MM.1S (cell line): Measurements from ENCODE around the gene TMEFF2.

Source experiments
- DNase-seq: peaks from one replicate; pipeline ENCODE4 v3.0.0-alpha.2; 2015
- H2AFZ ChIP-seq: fragments of 300-600 bp; sonication (generic); 2 replicates; pipeline ENCODE4 v1.6.0; 2016; ENCODE audit warnings: antibody characterized with exemption, low read length
- H3F3A ChIP-seq: fragments of 300-600 bp; sonication (generic); 2 replicates; pipeline ENCODE4 v1.6.1; 2016; ENCODE audit warnings: mild to moderate bottlenecking, antibody characterized with exemption, low read length, moderate library complexity, mixed read lengths; ENCODE audit not compliant: insufficient read depth
- H3K27ac ChIP-seq: fragments of 300-600 bp; sonication (generic); 2 replicates; pipeline ENCODE4 v1.5.1; 2016; ENCODE audit warnings: mild to moderate bottlenecking, low read length
- H3K27me3 ChIP-seq: fragments of 300-600 bp; sonication (generic); replicated peaks from 2 replicates; pipeline ENCODE4 v1.6.0; 2016; ENCODE audit warnings: low read length; ENCODE audit not compliant: insufficient read depth
- H3K36me3 ChIP-seq: fragments of 300-600 bp; sonication (generic); replicated peaks from 2 replicates; pipeline ENCODE4 v1.6.1; 2016; ENCODE audit warnings: mild to moderate bottlenecking, low read length, mixed read lengths; ENCODE audit not compliant: insufficient read depth
- H3K4me1 ChIP-seq: fragments of 300-600 bp; sonication (generic); 2 replicates; pipeline ENCODE4 v1.6.1; 2016; ENCODE audit warnings: low read length, mixed read lengths
- H3K4me2 ChIP-seq: fragments of 300-600 bp; sonication (generic); 2 replicates; pipeline ENCODE4 v1.6.0; 2016; ENCODE audit warnings: low read depth, low read length
- H3K4me3 ChIP-seq: fragments of 300-600 bp; sonication (generic); 2 replicates; pipeline ENCODE4 v1.5.1; 2016; ENCODE audit warnings: low read length, mixed read lengths
- H3K79me2 ChIP-seq: fragments of 300-600 bp; sonication (generic); 2 replicates; pipeline ENCODE4 v1.6.1; 2016; ENCODE audit warnings: mixed run types, low read length, mixed read lengths
- H3K9ac ChIP-seq: fragments of 300-600 bp; sonication (generic); 2 replicates; pipeline ENCODE4 v1.6.1; 2016; ENCODE audit warnings: low read length, mixed read lengths
- H3K9me2 ChIP-seq: fragments of 300-600 bp; sonication (generic); replicated peaks from 2 replicates; pipeline ENCODE4 v1.6.1; 2016; ENCODE audit warnings: mild to moderate bottlenecking, low read length, mixed read lengths; ENCODE audit not compliant: insufficient read depth
- H3K9me3 ChIP-seq: fragments of 300-600 bp; sonication (generic); replicated peaks from 2 replicates; pipeline ENCODE4 v1.6.1; 2016; ENCODE audit warnings: mild to moderate bottlenecking, low read length, mixed read lengths; ENCODE audit not compliant: insufficient read depth
- H4K20me1 ChIP-seq: fragments of 300-600 bp; sonication (generic); 2 replicates; pipeline ENCODE4 v1.6.1; 2016; ENCODE audit warnings: mild to moderate bottlenecking, low read length, moderate library complexity, mixed read lengths; ENCODE audit not compliant: insufficient read depth
- CTCF ChIP-seq: fragments of 300-600 bp; sonication (generic); IDR thresholded peaks from 2 replicates; pipeline ENCODE4 v1.5.1; 2016; ENCODE audit warnings: antibody characterized with exemption, low read length, mixed read lengths
- EZH2 ChIP-seq: fragments of 300-600 bp; sonication (generic); optimal IDR thresholded peaks from 2 replicates; pipeline ENCODE3; 2017; ENCODE audit warnings: low read depth, mild to moderate bottlenecking, antibody characterized with exemption, low read length, mixed read lengths
- EZH2phosphoT487 ChIP-seq: fragments of 300-600 bp; sonication (generic); IDR thresholded peaks from 2 replicates; pipeline ENCODE4 v1.6.1; 2018; ENCODE audit warnings: antibody characterized with exemption, low read length

The TMEFF2 gene

GRCh38 chr2:191957996-191958860, 236.5 kb downstream of the TMEFF2 start:
- no peaks in the 10 kb centered on the region for H3K79me2 ChIP-seq
- no peaks in the 10 kb centered on the region for H3K4me1 ChIP-seq
- no peak overlapping the region for H3K4me2 ChIP-seq
- TF ChIP-seq EZH2, result no peak
- no peak for TF ChIP-seq EZH2phosphoT487
- no peak for TF ChIP-seq CTCF
- no peaks in the 10 kb centered on the region for H3F3A ChIP-seq
- no peak overlapping the region for H3K4me3 ChIP-seq
- no peaks in the 10 kb centered on the region for H3K36me3 ChIP-seq
- no peak overlapping the region for H3K27ac ChIP-seq
- no peaks in the 10 kb centered on the region for H3K9me3 ChIP-seq
- H2AFZ ChIP-seq, result no peak overlapping the region
- DNase-seq, result no peak
- H4K20me1 ChIP-seq, result no peaks in the 10 kb centered on the region
- no peaks in the 10 kb centered on the region for H3K9me2 ChIP-seq
- no peak overlapping the region for H3K9ac ChIP-seq
- H3K27me3 ChIP-seq, result no peaks in the 10 kb centered on the region

- Histone ChIP-seq H3K9me3 (no peaks in the 10 kb centered on the region), H3F3A (no peaks in the 10 kb centered on the region), H3K9ac (no peak overlapping the region), H4K20me1 (no peaks in the 10 kb centered on the region), H2AFZ (no peak overlapping the region), H3K27me3 (no peaks in the 10 kb centered on the region), H3K9me2 (no peaks in the 10 kb centered on the region), H3K27ac (no peak overlapping the region), H3K4me3 (no peak overlapping the region), H3K36me3 (no peaks in the 10 kb centered on the region), H3K4me2 (no peak overlapping the region), H3K4me1 (no peaks in the 10 kb centered on the region), H3K79me2 (no peaks in the 10 kb centered on the region)
- DNase-seq, result no peak
- TF ChIP-seq CTCF (no peak), EZH2 (no peak), EZH2phosphoT487 (no peak)
Measured at GRCh38 chr2:191954451-191954850, 240.3 kb downstream of the TMEFF2 start.

GRCh38 chr2:191952515-191953270, 242.0 kb downstream of the TMEFF2 start:
- Histone ChIP-seq H3K79me2 (no peaks in the 10 kb centered on the region), H3K4me1 (no peaks in the 10 kb centered on the region), H3F3A (no peaks in the 10 kb centered on the region), H4K20me1 (no peaks in the 10 kb centered on the region), H3K9me2 (no peaks in the 10 kb centered on the region), H3K4me2 (no peak overlapping the region), H3K4me3 (no peak overlapping the region), H3K9me3 (no peaks in the 10 kb centered on the region), H3K27me3 (no peaks in the 10 kb centered on the region), H3K9ac (no peak overlapping the region), H2AFZ (no peak overlapping the region), H3K27ac (no peak overlapping the region), H3K36me3 (no peaks in the 10 kb centered on the region)
- no peak for DNase-seq
- TF ChIP-seq CTCF, result no peak
- no peak for TF ChIP-seq EZH2
- TF ChIP-seq EZH2phosphoT487, result no peak
